Ramos (cell line): Measurements from ENCODE around the gene FCGR2B.

Experiments
- in situ Hi-C: fragments of 300-500 bp; cut with MboI; formaldehyde crosslinking; loops from one replicate; pipeline ENCODE4 v1.14.3; 2022; ENCODE audit warnings: low sequenced_read_pairs; ENCODE audit not compliant: unreplicated experiment

The FCGR2B gene

GRCh38 chr1:161725908-161726472, 63.0 kb downstream of the FCGR2B start:
- in situ Hi-C loops = loop anchor here (25.0 kb wide), 1 partner anchor 89 kb away; the partner anchor contains the start of gene FCGR3B

- in situ Hi-C loops = loop anchor here (25.0 kb wide), 1 partner anchor 89 kb away; the partner anchor contains the start of gene FCGR3B
Measured at GRCh38 chr1:161726473-161727255, 63.7 kb downstream of the FCGR2B start.

- in situ Hi-C loops = loop anchor here (25.0 kb wide), 1 partner anchor 90 kb away; the partner anchor contains the start of gene FCGR3B
Measured at GRCh38 chr1:161727256-161727924, 64.4 kb downstream of the FCGR2B start.
